ENCODE measurements around the gene HOXD9. TPM values are rescaled to one million over a fixed set of nuclear protein-coding genes. Genes with fewer than 3 reads are reported as not detected.
A peak's percentile ranks its signal among the peaks of the same experiment; 100 is the strongest.

The HOXD9 gene
- total RNA-seq, 1 donor: 0.36 TPM

- no peak overlapping the region for H3K4me3 ChIP-seq (ENCODE audit: insufficient read depth, low read length)
- H3K4me1 ChIP-seq (ENCODE audit: insufficient read depth, low read length): peaks cover 3% of the 10 kb centered on the region
- H3K36me3 ChIP-seq (ENCODE audit: insufficient read depth, low read length): no peaks in the 10 kb centered on the region
- peak; percentile 87 for DNase-seq (ENCODE audit: insufficient read length, low spot score, missing footprints)
- TF ChIP-seq CTCF (IDR thresholded peaks at IDR 0.05; ENCODE audit: extremely low read depth, low read depth, low read length): no peak
- H3K27me3 ChIP-seq (ENCODE audit: insufficient read depth, low read length): peaks cover 91% of the 10 kb centered on the region
- H4K20me1 ChIP-seq (ENCODE audit: insufficient read depth, low read length): peaks cover 3% of the 10 kb centered on the region
- no peaks in the 10 kb centered on the region for H3K79me2 ChIP-seq (ENCODE audit: insufficient read depth, low read length)
- H2AFZ ChIP-seq (ENCODE audit: low read length): no peak overlapping the region
- H3K4me2 ChIP-seq (ENCODE audit: insufficient read depth, low read length): peak overlapping the region; percentile 50
- H3K27ac ChIP-seq (ENCODE audit: low read depth, low read length): no peak overlapping the region
- no peaks in the 10 kb centered on the region for H3K9me3 ChIP-seq (ENCODE audit: low read depth, low read length)
Observed at GRCh38 chr2:176105078-176105729, 17.3 kb upstream of the HOXD9 start.

- Histone ChIP-seq H3K79me2 (ENCODE audit: insufficient read depth, low read length) (no peaks in the 10 kb centered on the region), H2AFZ (ENCODE audit: low read length) (no peak overlapping the region), H3K4me1 (ENCODE audit: insufficient read depth, low read length) (peaks cover 3% of the 10 kb centered on the region), H4K20me1 (ENCODE audit: insufficient read depth, low read length) (peaks cover under 1% of the 10 kb centered on the region), H3K36me3 (ENCODE audit: insufficient read depth, low read length) (no peaks in the 10 kb centered on the region), H3K4me3 (ENCODE audit: insufficient read depth, low read length) (no peak overlapping the region), H3K27ac (ENCODE audit: low read depth, low read length) (no peak overlapping the region), H3K4me2 (ENCODE audit: insufficient read depth, low read length) (no peak overlapping the region), H3K27me3 (ENCODE audit: insufficient read depth, low read length) (peaks cover 91% of the 10 kb centered on the region), H3K9me3 (ENCODE audit: low read depth, low read length) (no peaks in the 10 kb centered on the region)
- TF ChIP-seq CTCF (IDR thresholded peaks at IDR 0.05; ENCODE audit: extremely low read depth, low read depth, low read length): no peak
- DNase-seq (ENCODE audit: insufficient read length, low spot score, missing footprints): no peak
Observed at GRCh38 chr2:176105730-176106580, 16.6 kb upstream of the HOXD9 start.

- H3K4me1 ChIP-seq (ENCODE audit: insufficient read depth, low read length): peaks cover 3% of the 10 kb centered on the region
- TF ChIP-seq CTCF (IDR thresholded peaks at IDR 0.05; ENCODE audit: extremely low read depth, low read depth, low read length): no peak
- peak; percentile 93 for DNase-seq (ENCODE audit: insufficient read length, low spot score, missing footprints)
- no peaks in the 10 kb centered on the region for H3K79me2 ChIP-seq (ENCODE audit: insufficient read depth, low read length)
- no peak within 1 kb of the TSS for H3K4me2 ChIP-seq (ENCODE audit: insufficient read depth, low read length)
- H3K36me3 ChIP-seq (ENCODE audit: insufficient read depth, low read length): no peaks in the 10 kb centered on the region
- H4K20me1 ChIP-seq (ENCODE audit: insufficient read depth, low read length): no peaks in the 10 kb centered on the region
- peak within 1 kb of the TSS; percentile 19 for H3K4me3 ChIP-seq (ENCODE audit: insufficient read depth, low read length)
- H2AFZ ChIP-seq (ENCODE audit: low read length): no peak within 1 kb of the TSS
- H3K27me3 ChIP-seq (ENCODE audit: insufficient read depth, low read length): peaks cover 90% of the 10 kb centered on the region
- H3K9me3 ChIP-seq (ENCODE audit: low read depth, low read length): no peaks in the 10 kb centered on the region
- no peak within 1 kb of the TSS for H3K27ac ChIP-seq (ENCODE audit: low read depth, low read length)
Observed at GRCh38 chr2:176106581-176107539, 15.7 kb upstream of the HOXD9 start, which contains the start of gene HOXD11. Gene HOXD11, plus strand, starts transcription at chr2:176107280. Its CDS starts 76 bp downstream, at chr2:176107356.
